MM.1S (cell line): ENCODE data around the gene KCNJ16.

Source experiments
- DNase-seq: peaks from one replicate; pipeline ENCODE4 v3.0.0-alpha.2; 2015
- H2AFZ ChIP-seq: fragments of 300-600 bp; sonication (generic); 2 replicates; pipeline ENCODE4 v1.6.0; 2016; ENCODE audit warnings: antibody characterized with exemption, low read length
- H3F3A ChIP-seq: fragments of 300-600 bp; sonication (generic); 2 replicates; pipeline ENCODE4 v1.6.1; 2016; ENCODE audit warnings: mild to moderate bottlenecking, antibody characterized with exemption, low read length, moderate library complexity, mixed read lengths; ENCODE audit not compliant: insufficient read depth
- H3K27ac ChIP-seq: fragments of 300-600 bp; sonication (generic); 2 replicates; pipeline ENCODE4 v1.5.1; 2016; ENCODE audit warnings: mild to moderate bottlenecking, low read length
- H3K27me3 ChIP-seq: fragments of 300-600 bp; sonication (generic); replicated peaks from 2 replicates; pipeline ENCODE4 v1.6.0; 2016; ENCODE audit warnings: low read length; ENCODE audit not compliant: insufficient read depth
- H3K36me3 ChIP-seq: fragments of 300-600 bp; sonication (generic); replicated peaks from 2 replicates; pipeline ENCODE4 v1.6.1; 2016; ENCODE audit warnings: mild to moderate bottlenecking, low read length, mixed read lengths; ENCODE audit not compliant: insufficient read depth
- H3K4me1 ChIP-seq: fragments of 300-600 bp; sonication (generic); 2 replicates; pipeline ENCODE4 v1.6.1; 2016; ENCODE audit warnings: low read length, mixed read lengths
- H3K4me2 ChIP-seq: fragments of 300-600 bp; sonication (generic); 2 replicates; pipeline ENCODE4 v1.6.0; 2016; ENCODE audit warnings: low read depth, low read length
- H3K4me3 ChIP-seq: fragments of 300-600 bp; sonication (generic); 2 replicates; pipeline ENCODE4 v1.5.1; 2016; ENCODE audit warnings: low read length, mixed read lengths
- H3K79me2 ChIP-seq: fragments of 300-600 bp; sonication (generic); 2 replicates; pipeline ENCODE4 v1.6.1; 2016; ENCODE audit warnings: mixed run types, low read length, mixed read lengths
- H3K9ac ChIP-seq: fragments of 300-600 bp; sonication (generic); 2 replicates; pipeline ENCODE4 v1.6.1; 2016; ENCODE audit warnings: low read length, mixed read lengths
- H3K9me2 ChIP-seq: fragments of 300-600 bp; sonication (generic); replicated peaks from 2 replicates; pipeline ENCODE4 v1.6.1; 2016; ENCODE audit warnings: mild to moderate bottlenecking, low read length, mixed read lengths; ENCODE audit not compliant: insufficient read depth
- H3K9me3 ChIP-seq: fragments of 300-600 bp; sonication (generic); replicated peaks from 2 replicates; pipeline ENCODE4 v1.6.1; 2016; ENCODE audit warnings: mild to moderate bottlenecking, low read length, mixed read lengths; ENCODE audit not compliant: insufficient read depth
- H4K20me1 ChIP-seq: fragments of 300-600 bp; sonication (generic); 2 replicates; pipeline ENCODE4 v1.6.1; 2016; ENCODE audit warnings: mild to moderate bottlenecking, low read length, moderate library complexity, mixed read lengths; ENCODE audit not compliant: insufficient read depth
- CTCF ChIP-seq: fragments of 300-600 bp; sonication (generic); IDR thresholded peaks from 2 replicates; pipeline ENCODE4 v1.5.1; 2016; ENCODE audit warnings: antibody characterized with exemption, low read length, mixed read lengths
- EZH2 ChIP-seq: fragments of 300-600 bp; sonication (generic); optimal IDR thresholded peaks from 2 replicates; pipeline ENCODE3; 2017; ENCODE audit warnings: low read depth, mild to moderate bottlenecking, antibody characterized with exemption, low read length, mixed read lengths
- EZH2phosphoT487 ChIP-seq: fragments of 300-600 bp; sonication (generic); IDR thresholded peaks from 2 replicates; pipeline ENCODE4 v1.6.1; 2018; ENCODE audit warnings: antibody characterized with exemption, low read length

Gene KCNJ16

GRCh38 chr17:70181866-70182265 lies 106.8 kb downstream of the KCNJ16 start:
- Histone ChIP-seq H3K4me2 (no peak overlapping the region), H4K20me1 (no peaks in the 10 kb centered on the region), H3K4me3 (no peak overlapping the region), H3K9me3 (no peaks in the 10 kb centered on the region), H3K27me3 (no peaks in the 10 kb centered on the region), H2AFZ (no peak overlapping the region), H3K27ac (no peak overlapping the region), H3K4me1 (no peaks in the 10 kb centered on the region), H3K9ac (no peak overlapping the region), H3K79me2 (no peaks in the 10 kb centered on the region), H3F3A (no peaks in the 10 kb centered on the region), H3K36me3 (no peaks in the 10 kb centered on the region), H3K9me2 (no peaks in the 10 kb centered on the region)
- TF ChIP-seq CTCF (no peak), EZH2 (no peak), EZH2phosphoT487 (no peak)
- no peak for DNase-seq

- no peaks in the 10 kb centered on the region for H3K9me3 ChIP-seq
- no peaks in the 10 kb centered on the region for H3K36me3 ChIP-seq
- H3K4me1 ChIP-seq: no peaks in the 10 kb centered on the region
- H3K4me3 ChIP-seq: no peak overlapping the region
- H4K20me1 ChIP-seq: no peaks in the 10 kb centered on the region
- H3K79me2 ChIP-seq: no peaks in the 10 kb centered on the region
- no peak overlapping the region for H3K4me2 ChIP-seq
- H3F3A ChIP-seq: no peaks in the 10 kb centered on the region
- no peaks in the 10 kb centered on the region for H3K9me2 ChIP-seq
- no peak for DNase-seq
- H3K27me3 ChIP-seq: no peaks in the 10 kb centered on the region
- no peak overlapping the region for H2AFZ ChIP-seq
- no peak overlapping the region for H3K9ac ChIP-seq
- no peak for TF ChIP-seq EZH2phosphoT487
- TF ChIP-seq EZH2: no peak
- no peak for TF ChIP-seq CTCF
- no peak overlapping the region for H3K27ac ChIP-seq
Observed at GRCh38 chr17:70183508-70183907, 108.5 kb downstream of the KCNJ16 start.

DNA sequence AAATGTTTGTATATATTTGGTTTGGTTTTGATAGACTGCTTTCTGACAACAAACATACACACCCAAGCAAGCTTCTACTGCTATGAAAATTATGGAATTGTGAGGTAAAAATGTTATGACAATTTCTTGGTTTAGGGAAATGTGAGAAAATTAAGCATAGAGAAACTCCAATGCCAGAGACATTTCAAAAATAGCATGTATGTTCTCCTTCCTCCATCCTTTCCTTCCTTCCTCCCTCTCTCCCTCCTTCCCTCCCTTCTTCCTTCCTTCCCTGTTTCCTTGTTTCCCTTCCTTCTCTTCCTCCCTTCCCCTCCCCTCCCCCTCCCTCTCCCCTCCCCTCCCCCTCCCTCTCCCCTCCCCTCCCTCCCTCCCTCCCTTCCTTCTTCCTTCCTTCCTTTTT lies 109.2 kb downstream of the KCNJ16 start:
- no peak overlapping the region for H3K4me2 ChIP-seq
- no peaks in the 10 kb centered on the region for H3F3A ChIP-seq
- H2AFZ ChIP-seq: no peak overlapping the region
- H3K9me2 ChIP-seq: no peaks in the 10 kb centered on the region
- no peak overlapping the region for H3K9ac ChIP-seq
- no peak overlapping the region for H3K4me3 ChIP-seq
- H3K36me3 ChIP-seq: no peaks in the 10 kb centered on the region
- H4K20me1 ChIP-seq: no peaks in the 10 kb centered on the region
- no peaks in the 10 kb centered on the region for H3K9me3 ChIP-seq
- TF ChIP-seq CTCF: no peak
- no peak for TF ChIP-seq EZH2
- no peak for TF ChIP-seq EZH2phosphoT487
- DNase-seq: no peak
- H3K4me1 ChIP-seq: no peaks in the 10 kb centered on the region
- no peaks in the 10 kb centered on the region for H3K27me3 ChIP-seq
- no peak overlapping the region for H3K27ac ChIP-seq
- H3K79me2 ChIP-seq: no peaks in the 10 kb centered on the region
